ENCODE data around the gene MCCD1.

DNA sequence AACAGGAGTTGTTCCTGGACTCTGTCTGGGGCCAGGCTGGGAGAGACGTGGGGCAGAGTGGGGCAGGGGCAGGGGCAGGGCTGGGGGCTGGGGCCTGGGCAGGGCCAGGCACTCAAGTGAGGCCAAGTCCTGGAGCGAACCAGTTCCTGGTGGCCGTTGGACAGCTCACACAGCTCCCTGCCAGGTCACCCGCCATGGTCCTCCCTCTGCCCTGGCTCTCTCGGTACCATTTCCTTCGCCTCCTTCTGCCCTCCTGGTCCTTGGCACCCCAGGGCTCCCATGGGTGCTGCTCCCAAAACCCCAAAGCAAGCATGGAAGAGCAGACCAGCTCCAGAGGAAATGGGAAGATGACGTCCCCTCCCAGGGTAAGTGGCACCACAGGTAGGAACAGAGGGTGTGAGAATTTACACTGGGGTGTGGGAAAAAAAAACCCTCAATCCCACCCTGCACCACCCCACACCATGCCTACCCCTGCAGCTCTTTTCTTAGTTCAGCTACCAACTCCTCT, at the start of gene MCCD1:
- TF ChIP-seq POLR2AphosphoS5 (IDR thresholded peaks at IDR 0.05; ENCODE audit: low read depth, low read length) (no peak), CTCF (IDR thresholded peaks at IDR 0.05) (no peak), SIN3A (IDR thresholded peaks at IDR 0.05; ENCODE audit: borderline replicate concordance, insufficient read depth, low read depth, low read length) (peak; percentile 21; the same call in 1 of the 2 replicates), TCF7L2 (IDR thresholded peaks at IDR 0.05; ENCODE audit: low read depth, low read length) (no peak), REST (IDR thresholded peaks at IDR 0.05; ENCODE audit: insufficient read depth in 1 of 2, low read depth in 2 of 2, low read length in 1 of 2) (no peak)

All from Panc1 (cell line).